ENCODE measurements around the gene MAPRE2. TPM values are rescaled to one million over a fixed set of nuclear protein-coding genes. Genes with fewer than 3 reads are reported as not detected.

MAPRE2 gene
- total and polyA plus RNA-seq, 2 of the 13 experiments (the other 11 are each of a cell fraction or from before 2014, with no cell fraction given), result 34.5 to 67.9 TPM

GRCh38 chr18:35040988-35041814 lies at the start of gene MAPRE2 (continued):
- TF ChIP-seq ZNF576 (CRISPR knock-in tag; IDR thresholded peaks at IDR 0.05) (no peak), UBTF (CRISPR knock-in tag; IDR thresholded peaks at IDR 0.05) (peak; percentile 89), ZNF552 (CRISPR knock-in tag; IDR thresholded peaks at IDR 0.05; ENCODE audit: borderline replicate concordance) (peak; percentile 53; the same call in 1 of the 2 replicates), EP300 (IDR thresholded peaks at IDR 0.05; ENCODE audit: low read depth in 2 of 2, low read length in 2 of 2) (peak in 1 of 2 experiments; percentile 0; a peak in 1 of 4 replicates), EP300 (CRISPR knock-in tag; IDR thresholded peaks at IDR 0.05; ENCODE audit: borderline replicate concordance) (no peak), CREM (IDR thresholded peaks at IDR 0.05) (peak; percentile 72), CREM (CRISPR knock-in tag; IDR thresholded peaks at IDR 0.05) (no peak), ZNF547 (CRISPR knock-in tag; IDR thresholded peaks at IDR 0.05) (peak; percentile 86), HINFP (CRISPR knock-in tag; IDR thresholded peaks at IDR 0.05; ENCODE audit: low read depth) (peak; percentile 88; the same call in 1 of the 2 replicates), ZNF879 (CRISPR knock-in tag; IDR thresholded peaks at IDR 0.05) (peak; percentile 60; the same call in 1 of the 2 replicates), THAP9 (CRISPR knock-in tag; IDR thresholded peaks at IDR 0.05; ENCODE audit: borderline replicate concordance) (peak; percentile 45; the same call in 1 of the 2 replicates), ZNF350 (CRISPR knock-in tag; IDR thresholded peaks at IDR 0.05; ENCODE audit: borderline replicate concordance, low read depth) (peak; percentile 88), SALL1 (CRISPR knock-in tag; IDR thresholded peaks at IDR 0.05) (peak; percentile 85), AHR (CRISPR knock-in tag; IDR thresholded peaks at IDR 0.05) (peak; percentile 54; the same call in 1 of the 2 replicates), SOX6 (IDR thresholded peaks at IDR 0.05) (no peak), SOX6 (CRISPR knock-in tag; IDR thresholded peaks at IDR 0.05) (peak; percentile 78), ZBTB26 (CRISPR knock-in tag; IDR thresholded peaks at IDR 0.05; ENCODE audit: borderline replicate concordance) (peak; percentile 79), POGZ (CRISPR knock-in tag; IDR thresholded peaks at IDR 0.05) (peak; percentile 82), ARHGAP35 (CRISPR knock-in tag; IDR thresholded peaks at IDR 0.05; ENCODE audit: borderline replicate concordance) (peak; percentile 62; the same call in 1 of the 2 replicates)

Data from HepG2 (cell line).